CD1c-positive myeloid dendritic cell (primary cell): Measurements from ENCODE around the gene CACNA1B.
"Not testable (repeated sequence)": the region's sequence is repeated elsewhere in the genome, so short reads cannot be mapped to it uniquely, and the experiment has no call there.

ENCODE experiments used
- DNase-seq: peaks from one replicate; pipeline ENCODE4 v3.0.0-alpha.2; 2016; ENCODE audit errors: extremely low spot score

CACNA1B gene

DNA sequence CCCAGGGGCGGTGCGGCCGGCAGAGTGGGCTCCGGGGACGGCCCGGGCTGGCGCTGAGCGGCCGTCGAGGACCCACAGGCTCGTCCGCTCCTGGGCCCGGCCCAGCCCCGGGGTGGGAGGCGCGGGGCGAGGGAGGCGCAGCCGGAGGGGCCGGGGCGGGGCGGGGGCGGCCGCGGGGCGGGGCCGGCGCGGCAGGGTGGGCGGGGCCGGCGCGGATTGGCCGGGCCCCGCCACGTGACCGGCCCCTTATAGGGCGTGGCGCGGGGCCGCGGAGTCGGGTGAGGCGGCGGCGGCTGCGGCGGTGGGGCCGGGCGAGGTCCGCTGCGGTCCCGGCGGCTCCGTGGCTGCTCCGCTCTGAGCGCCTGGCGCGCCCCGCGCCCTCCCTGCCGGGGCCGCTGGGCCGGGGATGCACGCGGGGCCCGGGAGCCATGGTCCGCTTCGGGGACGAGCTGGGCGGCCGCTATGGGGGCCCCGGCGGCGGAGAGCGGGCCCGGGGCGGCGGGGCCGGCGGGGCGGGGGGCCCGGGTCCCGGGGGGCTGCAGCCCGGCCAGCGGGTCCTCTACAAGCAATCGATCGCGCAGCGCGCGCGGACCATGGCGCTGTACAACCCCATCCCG lies at the start of gene CACNA1B:
Gene CACNA1B, plus strand, starts transcription at position 277 of the 617 bp plus-strand sequence. Its CDS starts 152 bp downstream, at position 429.
- not testable (repeated sequence) for DNase-seq

DNA sequence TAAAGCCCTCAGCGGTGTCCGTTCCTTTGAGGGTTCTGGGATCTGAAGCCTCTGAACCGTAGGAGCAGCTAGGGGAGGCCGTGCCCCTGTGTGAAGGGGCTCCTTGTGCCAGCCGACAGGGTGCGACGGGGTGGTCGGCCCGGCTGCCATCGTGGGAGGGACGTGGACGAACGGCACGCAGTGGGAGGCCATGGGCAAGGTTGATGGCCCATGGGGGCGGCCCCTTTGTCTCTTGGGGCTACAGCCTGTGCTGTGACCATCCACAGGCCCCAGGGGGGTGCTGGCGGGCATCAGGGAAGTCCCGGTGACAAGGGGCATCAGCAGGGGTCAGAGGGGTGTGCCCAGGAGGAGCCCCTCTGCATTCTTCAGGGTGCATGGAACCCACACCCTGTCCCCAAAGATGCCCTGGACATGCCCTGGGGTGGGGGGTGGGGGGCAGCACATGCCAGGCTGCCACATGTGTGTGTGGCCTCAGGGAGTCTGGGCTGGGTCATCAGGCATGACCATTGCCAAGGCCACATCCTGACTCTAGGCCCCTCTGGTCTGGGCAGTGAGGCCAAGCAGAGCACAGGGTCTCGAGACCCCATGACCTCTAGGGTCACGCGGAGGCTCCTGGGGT lies 49.6 kb upstream of the CACNA1B start:
- DNase-seq, result no peak

DNA sequence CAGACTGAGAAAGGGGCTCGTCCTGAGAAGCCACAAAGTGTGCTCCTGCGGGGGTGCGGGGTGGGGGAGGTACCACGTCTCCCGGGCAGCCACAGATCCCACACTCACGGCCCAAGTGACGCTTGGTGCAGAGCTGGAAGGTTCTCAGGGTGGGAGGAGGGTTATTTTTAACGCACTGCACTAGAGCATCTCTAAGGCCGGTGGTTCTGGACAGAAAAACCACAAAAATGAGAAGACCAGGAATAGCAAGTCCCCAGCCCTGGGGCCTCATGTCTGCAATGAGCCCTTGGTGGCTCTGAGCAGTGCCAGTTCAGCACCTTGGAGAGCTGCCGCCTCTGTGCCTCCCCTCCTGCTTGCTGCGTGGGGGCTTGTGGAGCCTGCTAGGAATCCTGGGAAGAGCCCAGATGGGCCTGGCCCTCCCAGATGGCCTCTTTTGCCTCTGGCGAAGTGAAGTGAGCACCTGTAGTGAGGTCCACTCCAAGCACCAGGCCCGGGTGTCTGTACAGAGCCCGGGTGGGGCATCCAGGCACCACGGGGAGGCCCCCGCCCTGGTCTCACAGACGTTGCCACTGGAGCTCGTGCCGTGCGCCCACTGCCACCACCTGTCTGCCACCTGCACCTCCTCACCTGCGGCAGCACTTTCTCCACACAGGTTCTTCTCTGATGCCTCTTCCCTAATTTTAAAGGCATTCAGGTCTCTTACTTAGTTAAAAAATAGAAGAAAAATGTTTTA lies 48.9 kb upstream of the CACNA1B start:
- no peak for DNase-seq

DNA sequence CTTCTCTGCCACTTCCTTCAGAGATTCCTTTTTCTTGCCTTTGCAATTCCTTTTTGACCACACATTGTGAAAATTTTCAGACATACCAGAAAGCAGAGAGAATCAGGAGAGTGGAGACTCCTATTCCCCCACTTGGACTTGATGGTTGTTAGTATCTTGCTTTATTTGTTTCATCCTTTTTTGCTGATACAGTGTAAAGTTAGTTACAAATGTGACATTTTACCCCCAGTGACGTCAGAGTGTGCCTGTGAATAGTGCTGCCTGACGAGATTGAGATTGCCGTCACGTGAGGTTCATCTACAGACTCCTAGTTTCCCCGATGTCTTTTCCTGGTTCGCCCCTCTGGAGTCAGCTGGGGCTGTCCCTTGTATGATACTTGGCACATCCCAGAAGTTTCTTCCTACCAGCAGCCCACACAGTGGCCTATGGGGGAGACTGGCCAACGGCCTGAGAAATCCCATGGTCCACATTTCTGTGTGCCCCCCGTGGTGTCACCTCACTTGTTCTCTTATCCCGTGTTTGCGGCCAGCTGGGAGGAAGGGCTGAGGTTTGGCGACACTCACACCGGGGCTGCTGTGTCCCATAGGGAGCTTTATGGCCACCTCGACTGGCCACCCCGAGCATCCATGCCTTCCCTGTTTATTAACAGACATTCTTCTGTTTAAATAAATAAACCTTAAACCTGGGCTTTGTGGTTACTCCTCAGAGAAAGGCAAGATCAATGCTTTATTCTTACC lies 48.2 kb upstream of the CACNA1B start:
- DNase-seq, result no peak

DNA sequence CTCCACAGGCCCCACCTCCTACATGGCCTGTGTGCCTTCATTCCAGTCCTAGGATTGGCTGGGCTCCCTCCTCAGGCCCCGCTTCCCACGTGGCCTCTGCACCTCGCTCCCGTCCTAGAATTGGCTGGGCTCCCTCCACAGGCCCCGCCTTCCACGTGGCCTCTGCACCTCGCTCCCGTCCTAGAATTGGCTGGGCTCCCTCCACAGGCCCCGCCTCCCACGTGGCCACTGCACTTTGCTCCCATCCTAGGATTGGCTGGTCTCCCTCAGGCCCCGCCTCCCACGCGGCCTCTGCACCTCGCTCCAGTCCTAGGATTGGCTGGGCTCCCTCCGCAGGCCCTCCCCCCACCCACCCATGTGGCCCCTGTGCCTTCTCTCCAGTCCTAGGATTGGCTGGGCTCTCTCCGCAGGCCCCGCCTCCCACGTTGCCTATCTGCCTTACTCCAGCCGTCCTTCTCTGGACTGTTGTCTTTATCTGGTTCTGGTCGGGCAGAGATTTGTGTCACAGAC lies 45.3 kb upstream of the CACNA1B start:
- DNase-seq, result no peak

DNA sequence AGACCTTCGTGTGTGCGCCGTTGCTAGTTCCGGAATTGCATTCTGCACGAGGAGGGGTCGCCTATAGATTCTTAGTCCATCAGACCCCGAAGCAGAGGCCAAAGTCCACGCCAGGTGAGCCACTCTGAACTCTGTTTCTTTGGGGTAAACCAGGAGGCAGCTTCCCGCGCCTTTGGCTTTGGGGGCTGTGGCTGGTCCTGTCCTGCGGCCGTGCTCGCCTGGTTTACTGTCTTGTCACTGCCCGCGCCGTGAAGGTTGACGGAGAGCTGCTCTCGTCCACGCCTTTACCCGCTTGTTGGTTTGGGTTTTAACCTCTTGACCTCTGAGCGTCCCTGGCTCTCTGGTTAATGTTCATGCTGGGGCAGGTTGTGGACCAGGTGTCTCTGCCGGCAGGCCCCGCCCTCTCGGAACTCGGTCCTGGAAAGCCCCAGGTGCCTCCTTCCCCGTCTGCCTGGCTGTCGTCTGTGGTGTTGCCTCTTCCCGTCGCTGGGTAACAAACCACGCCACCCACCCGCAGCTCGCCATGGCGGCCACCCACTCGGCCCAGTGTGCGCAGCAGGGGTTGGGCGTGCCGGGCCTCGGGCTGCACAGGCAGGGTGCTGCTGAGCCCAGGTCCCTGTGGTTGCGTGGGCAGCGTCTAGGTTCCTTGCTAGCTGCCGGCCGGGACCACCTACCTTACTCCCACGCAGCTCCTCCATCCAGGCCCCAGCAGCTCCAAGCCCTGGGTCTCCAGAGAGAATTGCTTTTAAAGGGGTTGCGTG lies 44.6 kb upstream of the CACNA1B start:
- no peak for DNase-seq

DNA sequence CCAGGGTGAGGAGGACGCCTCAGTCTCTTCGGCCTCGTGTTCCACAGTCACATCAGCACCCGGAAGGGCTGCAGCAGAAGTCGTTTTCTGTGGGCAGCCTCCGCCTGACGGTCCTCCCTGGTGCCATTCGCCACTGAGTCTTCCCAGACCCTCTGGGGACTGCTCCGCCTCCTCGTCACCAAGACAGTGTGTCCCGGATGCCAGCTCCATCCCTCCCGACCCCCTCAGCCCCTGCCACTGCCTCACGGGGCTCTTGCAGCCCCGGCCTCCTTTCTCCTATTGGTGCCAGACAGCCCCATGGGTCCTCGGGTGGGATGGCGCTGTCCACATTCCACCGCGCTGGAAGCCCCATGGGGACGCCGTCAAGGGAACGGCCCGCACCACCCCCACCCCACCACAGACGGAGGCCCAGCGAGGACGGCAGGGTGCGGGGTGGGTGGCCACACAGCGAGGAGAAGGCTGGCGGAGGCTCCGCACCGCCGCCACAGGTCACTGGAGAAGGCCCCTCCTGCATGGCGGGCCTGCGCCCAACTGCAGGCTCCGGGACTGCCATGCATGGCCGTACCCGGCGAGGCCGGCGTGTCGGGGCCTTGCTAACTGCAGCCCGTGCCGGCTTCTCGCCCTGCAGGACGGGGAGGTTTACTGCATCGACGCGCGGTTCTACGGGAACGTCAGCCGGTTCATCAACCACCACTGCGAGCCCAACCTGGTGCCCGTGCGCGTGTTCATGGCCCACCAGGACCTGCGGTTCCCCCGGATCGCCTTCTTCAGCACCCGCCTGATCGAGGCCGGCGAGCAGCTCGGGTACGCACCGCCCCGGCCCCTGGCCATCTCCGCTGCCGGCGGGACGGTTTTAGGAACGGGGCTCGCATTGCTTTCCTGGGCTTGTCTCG lies 43.6 kb upstream of the CACNA1B start:
- DNase-seq, result no peak

DNA sequence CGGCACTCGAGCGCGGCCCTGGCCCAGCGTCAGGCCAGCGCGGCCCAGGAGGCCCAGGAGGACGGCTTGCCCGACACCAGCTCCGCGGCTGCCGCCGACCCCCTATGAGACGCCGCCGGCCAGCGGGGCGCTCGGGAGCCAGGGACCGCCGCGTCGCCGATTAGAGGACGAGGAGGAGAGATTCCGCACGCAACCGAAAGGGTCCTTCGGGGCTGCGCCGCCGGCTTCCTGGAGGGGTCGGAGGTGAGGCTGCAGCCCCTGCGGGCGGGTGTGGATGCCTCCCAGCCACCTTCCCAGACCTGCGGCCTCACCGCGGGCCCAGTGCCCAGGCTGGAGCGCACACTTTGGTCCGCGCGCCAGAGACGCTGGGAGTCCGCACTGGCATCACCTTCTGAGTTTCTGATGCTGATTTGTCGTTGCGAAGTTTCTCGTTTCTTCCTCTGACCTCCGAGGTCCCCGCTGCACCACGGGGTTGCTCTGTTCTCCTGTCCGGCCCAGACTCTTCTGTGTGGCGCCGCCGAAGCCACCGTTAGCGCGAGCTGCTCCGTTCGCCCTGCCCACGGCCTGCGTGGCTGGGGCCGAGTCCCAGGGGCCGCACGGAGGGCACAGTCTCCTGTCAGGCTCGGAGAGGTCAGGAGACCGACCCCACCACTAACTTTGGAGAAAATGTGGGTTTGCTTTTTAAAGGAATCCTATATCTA lies 42.6 kb upstream of the CACNA1B start:
- DNase-seq, result no peak

DNA sequence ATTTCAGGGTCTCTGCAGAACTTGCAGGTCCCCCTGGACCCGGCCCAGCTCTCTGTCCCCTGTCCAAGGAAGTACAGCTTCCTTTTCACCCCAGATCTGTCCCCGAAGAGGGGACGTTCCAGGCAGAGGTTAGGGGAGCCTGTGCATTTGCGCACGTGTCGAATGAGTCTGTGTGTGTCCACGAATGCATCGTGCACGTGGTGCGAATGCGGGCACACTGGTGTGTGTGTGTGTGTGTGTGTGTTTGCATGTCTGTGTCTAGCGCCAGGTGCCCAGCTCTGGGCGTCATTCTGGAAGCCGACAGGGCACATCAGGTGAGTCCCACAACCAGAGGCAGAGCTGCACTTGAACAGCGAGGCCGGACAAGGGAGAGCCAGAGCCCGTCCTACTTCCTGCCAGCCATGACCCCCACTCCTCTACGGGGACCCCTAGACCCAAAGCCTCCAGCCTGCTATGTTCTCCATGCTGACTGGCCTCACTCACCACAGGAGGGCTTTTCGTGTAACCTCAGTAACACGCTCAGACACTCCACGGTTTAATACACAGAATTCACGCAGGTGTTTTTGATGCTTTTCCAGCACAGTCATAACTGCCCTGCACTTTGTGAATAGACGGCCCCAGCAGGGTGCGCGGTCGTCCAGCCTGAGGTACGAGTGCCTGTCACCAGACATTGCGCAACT lies 41.3 kb upstream of the CACNA1B start:
- no peak for DNase-seq

DNA sequence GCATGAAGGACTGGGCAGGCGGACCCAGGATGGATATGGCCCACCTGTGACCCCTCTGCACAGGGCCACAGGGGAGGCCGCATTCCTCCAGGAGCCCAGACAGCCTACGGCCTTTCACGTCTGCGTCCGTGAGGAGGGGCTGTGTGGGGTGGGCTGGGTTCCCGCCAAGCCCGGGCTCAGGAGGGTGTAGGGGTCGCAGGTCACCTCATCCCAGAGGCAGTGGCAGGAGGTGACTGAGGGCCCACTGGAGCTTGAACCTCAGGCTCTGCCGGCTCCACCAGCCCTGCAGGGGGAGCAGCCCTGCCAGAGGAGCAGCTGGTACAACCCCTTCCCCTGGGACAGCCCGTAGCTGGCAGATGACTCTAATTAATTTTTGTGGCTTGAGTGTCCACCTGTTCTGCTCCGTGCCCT lies 40.7 kb upstream of the CACNA1B start:
- no peak for DNase-seq

DNA sequence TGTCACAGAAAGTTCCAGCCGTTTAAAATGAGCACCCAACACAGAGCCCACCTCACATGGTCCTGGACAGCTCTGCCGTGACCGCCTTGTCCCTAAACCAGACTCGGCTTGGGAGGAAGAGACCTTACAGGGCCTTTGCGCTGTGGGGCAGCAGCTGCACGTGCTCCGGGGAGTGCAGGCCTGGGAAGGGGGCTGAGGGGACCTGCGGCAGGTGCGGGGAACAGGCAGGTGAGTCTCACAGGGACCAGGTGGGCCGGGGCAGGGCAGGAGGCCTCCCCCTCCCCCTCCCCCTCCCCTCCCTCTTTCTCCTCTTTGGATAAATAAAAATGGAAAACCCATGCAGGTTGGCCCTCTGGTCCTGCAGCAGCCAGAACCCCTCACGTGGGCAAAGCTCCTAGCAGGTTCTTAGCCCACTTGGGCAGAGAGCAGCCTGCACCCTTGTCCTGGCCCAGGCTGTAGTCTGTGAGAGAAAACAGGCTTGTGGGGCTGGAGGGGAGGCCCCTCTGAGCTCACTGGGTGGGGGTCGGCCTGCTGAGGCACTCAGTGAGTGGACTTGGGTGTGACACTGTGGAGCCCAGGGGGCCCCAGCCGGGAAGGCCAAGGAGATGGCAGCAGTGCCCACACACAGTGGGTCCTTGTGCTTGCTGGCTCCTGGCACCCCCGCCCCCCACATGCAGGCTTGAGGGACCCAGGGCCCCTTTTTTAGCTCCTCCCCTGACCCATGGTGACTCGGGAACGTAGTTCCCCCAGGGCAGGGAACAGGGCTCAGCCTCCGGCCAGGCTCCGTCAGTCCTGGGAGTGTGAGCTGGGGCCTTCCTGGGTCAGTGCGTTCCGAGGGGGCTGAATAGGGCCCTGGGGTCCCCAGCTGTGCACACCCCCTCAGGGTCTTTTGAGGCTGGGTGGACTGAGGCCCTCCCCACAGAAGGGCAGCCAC lies 40.0 kb upstream of the CACNA1B start:
- no peak for DNase-seq

DNA sequence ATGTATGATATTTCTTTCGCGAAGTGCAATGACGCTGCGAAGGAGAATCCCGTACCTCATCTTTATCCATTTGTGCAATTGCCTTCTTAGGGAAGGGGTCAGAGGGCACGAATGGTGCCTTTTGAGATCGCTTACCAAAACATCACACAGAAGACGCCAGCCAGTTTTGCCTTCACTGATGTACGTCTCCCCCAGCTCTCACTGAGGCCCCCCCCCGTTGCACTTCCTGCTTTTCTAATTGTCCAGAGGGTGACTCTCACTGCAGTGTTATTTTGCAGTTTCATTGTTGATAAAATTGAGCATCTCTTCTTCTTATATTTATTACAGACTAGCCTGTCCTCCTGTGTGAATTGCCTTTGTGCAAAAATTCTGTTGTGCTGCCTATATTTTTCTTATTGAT lies 39.0 kb upstream of the CACNA1B start:
- no peak for DNase-seq

DNA sequence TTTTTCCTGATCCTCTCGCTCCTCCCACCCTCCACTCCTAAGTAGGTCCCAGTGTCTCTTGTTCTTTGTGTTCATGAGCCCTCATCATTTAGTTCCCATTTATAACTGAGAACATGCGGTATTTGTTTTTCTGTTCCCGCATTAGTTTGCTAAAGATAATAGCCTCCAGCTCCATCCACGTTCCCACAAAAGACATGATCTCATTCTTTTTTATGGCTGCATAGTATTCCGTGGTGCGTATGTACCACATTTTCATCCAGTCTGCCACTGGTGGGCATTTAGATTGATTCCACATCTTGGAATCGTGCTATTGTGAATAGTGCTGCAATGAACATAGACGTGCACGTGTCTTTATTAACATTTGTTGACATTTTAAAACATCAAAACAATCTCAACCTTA lies 34.2 kb upstream of the CACNA1B start:
- no peak for DNase-seq

DNA sequence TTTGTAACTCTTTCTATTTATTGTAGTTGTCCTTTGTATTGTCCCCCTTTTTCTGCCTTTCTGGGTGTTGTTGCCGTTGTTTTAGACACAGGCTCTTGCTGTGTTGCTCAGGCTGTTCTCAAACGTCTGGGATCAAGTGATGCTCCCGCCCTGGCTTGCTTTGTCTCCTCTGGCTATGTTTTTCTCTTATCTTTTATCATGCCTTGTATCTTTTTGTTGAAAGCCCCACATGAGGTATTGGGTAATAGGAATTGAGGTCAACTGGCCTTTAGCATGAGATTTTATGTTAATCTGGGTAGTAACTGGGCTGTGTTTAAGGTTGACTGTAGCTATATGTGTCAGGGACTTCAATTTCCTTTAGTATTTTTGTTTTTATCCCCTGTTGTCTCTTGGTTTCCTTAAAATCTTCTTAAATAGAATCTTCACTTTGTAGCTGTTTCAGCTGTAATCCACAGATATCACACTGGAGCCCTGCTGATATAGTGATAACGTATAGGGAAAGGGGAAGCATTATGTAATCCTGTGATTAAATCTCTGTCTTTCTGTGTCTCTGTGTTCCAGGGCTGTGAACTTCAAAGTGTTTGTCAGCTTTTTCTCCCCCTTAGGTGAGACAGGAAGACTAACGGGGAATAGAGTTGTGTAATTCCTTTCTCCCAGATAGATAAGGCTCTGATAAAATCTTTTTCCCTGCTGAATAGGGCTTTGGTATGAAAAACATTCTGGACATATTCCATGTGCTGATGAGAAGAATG lies 25.9 kb upstream of the CACNA1B start:
- no peak for DNase-seq

DNA sequence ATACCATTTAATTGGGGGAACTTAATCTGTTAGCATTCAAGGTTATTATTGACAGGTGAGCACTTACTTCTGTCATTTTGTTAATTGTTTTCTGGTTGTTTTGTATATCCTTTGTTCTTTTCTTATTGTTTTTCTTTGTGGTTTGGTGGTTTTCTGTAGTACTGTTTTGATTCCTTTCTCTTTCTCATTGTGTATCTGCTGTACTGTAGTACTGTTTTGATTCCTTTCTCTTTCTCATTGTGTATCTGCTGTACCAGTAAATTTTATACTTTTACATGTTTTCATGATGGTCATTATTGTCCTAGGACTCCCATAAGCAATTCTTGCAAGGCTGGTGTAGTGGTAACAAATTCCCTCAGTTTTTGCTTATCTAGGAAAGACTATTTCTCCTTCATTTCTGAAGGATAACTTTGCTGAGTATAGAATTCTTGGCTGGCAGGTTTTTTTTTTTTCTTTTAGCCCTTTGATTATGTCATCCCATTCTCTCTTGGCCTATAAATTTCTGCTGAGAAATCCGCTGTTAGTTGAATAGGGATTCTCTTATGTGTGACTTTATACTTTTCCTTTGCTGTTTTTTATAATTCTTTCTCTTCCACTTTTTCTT lies 24.1 kb upstream of the CACNA1B start:
- DNase-seq, result no peak

DNA sequence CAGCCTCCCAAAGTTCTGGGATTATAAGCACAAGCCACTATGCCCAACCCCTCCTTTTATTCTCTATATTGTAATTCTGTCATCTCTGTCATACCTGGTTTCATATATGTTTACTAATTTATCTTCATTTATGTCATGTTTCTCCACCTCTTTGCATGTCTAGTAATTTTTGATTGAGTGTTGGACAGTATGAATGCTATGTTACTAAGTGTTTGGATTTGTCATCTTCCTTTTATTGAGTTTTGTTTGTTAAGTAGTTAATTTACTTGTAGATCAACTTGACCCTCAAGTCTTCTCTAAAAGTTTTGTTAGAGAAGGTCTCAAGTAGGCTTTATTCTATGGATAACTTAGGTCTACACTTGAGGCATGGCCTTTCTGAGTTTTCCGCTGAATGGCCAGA lies 17.2 kb upstream of the CACNA1B start:
- DNase-seq, result no peak

DNA sequence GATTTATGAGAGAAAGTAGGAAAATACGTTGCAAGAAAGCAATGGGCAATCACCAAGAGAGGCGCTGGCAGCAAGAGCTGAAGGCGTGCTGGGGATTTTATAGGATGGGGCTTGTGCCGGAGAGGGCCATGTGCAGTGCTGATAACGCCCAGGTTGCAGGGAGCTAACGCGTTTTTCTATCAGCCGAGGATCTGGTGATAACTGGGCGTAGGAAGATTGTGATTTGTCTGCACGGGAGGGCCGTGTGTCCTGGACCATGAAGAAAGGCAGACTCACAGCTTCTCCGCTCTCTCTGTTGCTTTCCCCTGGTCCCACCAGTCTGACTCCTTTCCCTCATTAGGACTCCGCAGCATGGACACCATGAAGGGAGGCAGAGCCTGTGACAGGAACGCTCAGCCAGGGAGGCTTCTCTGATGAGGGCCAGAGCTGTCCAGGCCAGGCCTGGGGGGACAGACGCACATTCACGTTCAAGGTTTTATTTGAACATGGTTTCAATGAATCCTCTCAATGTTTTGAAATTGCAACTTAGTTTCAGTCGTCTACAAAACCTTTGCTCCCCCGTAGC lies 11.9 kb upstream of the CACNA1B start:
- DNase-seq, result no peak
